Measurements from ENCODE around the gene SVEP1.

The SVEP1 gene

GRCh38 chr9:110452227-110452801, 127.2 kb downstream of the SVEP1 start:
- no peaks in the 10 kb centered on the region for H3K79me2 ChIP-seq (ENCODE audit: insufficient read depth, low read length)
- no peak overlapping the region for H3K4me2 ChIP-seq (ENCODE audit: insufficient read depth, low read length)
- H3K9me3 ChIP-seq (ENCODE audit: insufficient read depth, low read length, severe bottlenecking): no peaks in the 10 kb centered on the region
- no peaks in the 10 kb centered on the region for H3K36me3 ChIP-seq (ENCODE audit: insufficient read depth, low read length)
- ATAC-seq (ENCODE audit: insufficient read depth, low read depth): no peak
- no peak overlapping the region for H3K27ac ChIP-seq (ENCODE audit: low read length)
- H2AFZ ChIP-seq (ENCODE audit: low read depth, low read length): no peak overlapping the region
- TF ChIP-seq EZH2 (IDR thresholded peaks at IDR 0.05; ENCODE audit: borderline replicate concordance, low read depth, low read length, severe bottlenecking) (no peak), CTCF (IDR thresholded peaks at IDR 0.05; ENCODE audit: borderline replicate concordance, extremely low read depth, low read length, poor library complexity, severe bottlenecking) (peak; percentile 38)
- H4K20me1 ChIP-seq (ENCODE audit: insufficient read depth, low read length): no peaks in the 10 kb centered on the region
- no peak for DNase-seq
- H3K27me3 ChIP-seq (ENCODE audit: insufficient read depth, low read length, poor library complexity): no peaks in the 10 kb centered on the region
- H3K4me3 ChIP-seq (ENCODE audit: low read depth in 1 of 2, low read length in 2 of 2): no peak overlapping the region
- H3K4me1 ChIP-seq (ENCODE audit: insufficient read depth, low read length): no peaks in the 10 kb centered on the region
- no peak overlapping the region for H3K9ac ChIP-seq (ENCODE audit: low read depth, low read length)

GRCh38 chr9:110451726-110452125, 127.8 kb downstream of the SVEP1 start:
- Histone ChIP-seq H3K4me1 (ENCODE audit: insufficient read depth, low read length) (no peaks in the 10 kb centered on the region), H4K20me1 (ENCODE audit: insufficient read depth, low read length) (no peaks in the 10 kb centered on the region), H3K9ac (ENCODE audit: low read depth, low read length) (no peak overlapping the region), H3K27me3 (ENCODE audit: insufficient read depth, low read length, poor library complexity) (no peaks in the 10 kb centered on the region), H3K27ac (ENCODE audit: low read length) (no peak overlapping the region), H3K79me2 (ENCODE audit: insufficient read depth, low read length) (no peaks in the 10 kb centered on the region), H2AFZ (ENCODE audit: low read depth, low read length) (no peak overlapping the region), H3K4me2 (ENCODE audit: insufficient read depth, low read length) (no peak overlapping the region), H3K9me3 (ENCODE audit: insufficient read depth, low read length, severe bottlenecking) (no peaks in the 10 kb centered on the region), H3K36me3 (ENCODE audit: insufficient read depth, low read length) (no peaks in the 10 kb centered on the region), H3K4me3 (ENCODE audit: low read depth in 1 of 2, low read length in 2 of 2) (no peak overlapping the region)
- ATAC-seq (ENCODE audit: insufficient read depth, low read depth): no peak
- no peak for DNase-seq
- TF ChIP-seq CTCF (IDR thresholded peaks at IDR 0.05; ENCODE audit: borderline replicate concordance, extremely low read depth, low read length, poor library complexity, severe bottlenecking) (no peak), EZH2 (IDR thresholded peaks at IDR 0.05; ENCODE audit: borderline replicate concordance, low read depth, low read length, severe bottlenecking) (no peak)

- H3K36me3 ChIP-seq (ENCODE audit: insufficient read depth, low read length): no peaks in the 10 kb centered on the region
- no peaks in the 10 kb centered on the region for H3K4me1 ChIP-seq (ENCODE audit: insufficient read depth, low read length)
- no peak for TF ChIP-seq CTCF (IDR thresholded peaks at IDR 0.05; ENCODE audit: borderline replicate concordance, extremely low read depth, low read length, poor library complexity, severe bottlenecking)
- no peak for TF ChIP-seq EZH2 (IDR thresholded peaks at IDR 0.05; ENCODE audit: borderline replicate concordance, low read depth, low read length, severe bottlenecking)
- no peak overlapping the region for H3K4me2 ChIP-seq (ENCODE audit: insufficient read depth, low read length)
- H4K20me1 ChIP-seq (ENCODE audit: insufficient read depth, low read length): no peaks in the 10 kb centered on the region
- no peak overlapping the region for H3K27ac ChIP-seq (ENCODE audit: low read length)
- no peaks in the 10 kb centered on the region for H3K79me2 ChIP-seq (ENCODE audit: insufficient read depth, low read length)
- H2AFZ ChIP-seq (ENCODE audit: low read depth, low read length): no peak overlapping the region
- DNase-seq: no peak
- H3K4me3 ChIP-seq (ENCODE audit: low read depth in 1 of 2, low read length in 2 of 2): no peak overlapping the region
- no peak for ATAC-seq (ENCODE audit: insufficient read depth, low read depth)
- no peak overlapping the region for H3K9ac ChIP-seq (ENCODE audit: low read depth, low read length)
- no peaks in the 10 kb centered on the region for H3K9me3 ChIP-seq (ENCODE audit: insufficient read depth, low read length, severe bottlenecking)
- no peaks in the 10 kb centered on the region for H3K27me3 ChIP-seq (ENCODE audit: insufficient read depth, low read length, poor library complexity)
These were observed 132.1 kb downstream of the SVEP1 start for GRCh38 chr9:110447476-110447875.
